Retinal pigment epithelial cell (primary cell): ENCODE measurements around the gene ARMCX2.

Source experiments
- DNase-seq: peaks from one replicate; pipeline ENCODE4 v3.0.0-alpha.2; 2010; ENCODE audit warnings: low read depth
- H3K4me3 ChIP-seq: 2 replicates; pipeline ENCODE4 v1.5.1; 2011; ENCODE audit warnings: mild to moderate bottlenecking, low read length, control low read depth, moderate library complexity
- TF ChIP-seq, protein P1 (sequence below): conservative IDR thresholded peaks from 2 replicates; pipeline ENCODE4 v1.5.1; 2011; ENCODE audit warnings: low read depth, low read length, control low read depth, inconsistent platforms

The ARMCX2 gene

GRCh38 chrX:101682723-101683122 is 23.1 kb upstream of the ARMCX2 start:
- H3K4me3 ChIP-seq: no peak overlapping the region
- DNase-seq: no peak
- TF ChIP-seq, protein P1, sequence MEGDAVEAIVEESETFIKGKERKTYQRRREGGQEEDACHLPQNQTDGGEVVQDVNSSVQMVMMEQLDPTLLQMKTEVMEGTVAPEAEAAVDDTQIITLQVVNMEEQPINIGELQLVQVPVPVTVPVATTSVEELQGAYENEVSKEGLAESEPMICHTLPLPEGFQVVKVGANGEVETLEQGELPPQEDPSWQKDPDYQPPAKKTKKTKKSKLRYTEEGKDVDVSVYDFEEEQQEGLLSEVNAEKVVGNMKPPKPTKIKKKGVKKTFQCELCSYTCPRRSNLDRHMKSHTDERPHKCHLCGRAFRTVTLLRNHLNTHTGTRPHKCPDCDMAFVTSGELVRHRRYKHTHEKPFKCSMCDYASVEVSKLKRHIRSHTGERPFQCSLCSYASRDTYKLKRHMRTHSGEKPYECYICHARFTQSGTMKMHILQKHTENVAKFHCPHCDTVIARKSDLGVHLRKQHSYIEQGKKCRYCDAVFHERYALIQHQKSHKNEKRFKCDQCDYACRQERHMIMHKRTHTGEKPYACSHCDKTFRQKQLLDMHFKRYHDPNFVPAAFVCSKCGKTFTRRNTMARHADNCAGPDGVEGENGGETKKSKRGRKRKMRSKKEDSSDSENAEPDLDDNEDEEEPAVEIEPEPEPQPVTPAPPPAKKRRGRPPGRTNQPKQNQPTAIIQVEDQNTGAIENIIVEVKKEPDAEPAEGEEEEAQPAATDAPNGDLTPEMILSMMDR: no peak

DNA sequence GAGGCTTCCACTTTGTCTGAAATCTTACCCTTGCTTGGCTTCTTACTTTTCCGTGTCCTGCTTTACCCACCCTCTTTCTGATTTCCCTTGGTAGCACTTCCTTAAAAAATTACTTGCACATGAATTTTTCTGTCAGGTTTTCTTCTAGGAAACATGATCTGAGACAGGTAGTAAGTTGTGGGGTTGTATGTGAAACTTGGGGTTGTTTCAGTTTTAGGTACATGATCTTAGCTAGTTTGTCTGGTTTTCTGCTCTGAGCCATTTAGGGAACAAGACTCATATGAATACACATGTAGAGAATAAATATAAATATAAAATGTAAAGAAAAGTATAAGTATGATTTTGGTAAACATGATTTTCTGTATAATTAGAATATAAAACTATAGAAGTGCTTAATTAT is 17.4 kb upstream of the ARMCX2 start:
- no peak overlapping the region for H3K4me3 ChIP-seq
- TF ChIP-seq, protein P1: no peak
- DNase-seq: no peak

DNA sequence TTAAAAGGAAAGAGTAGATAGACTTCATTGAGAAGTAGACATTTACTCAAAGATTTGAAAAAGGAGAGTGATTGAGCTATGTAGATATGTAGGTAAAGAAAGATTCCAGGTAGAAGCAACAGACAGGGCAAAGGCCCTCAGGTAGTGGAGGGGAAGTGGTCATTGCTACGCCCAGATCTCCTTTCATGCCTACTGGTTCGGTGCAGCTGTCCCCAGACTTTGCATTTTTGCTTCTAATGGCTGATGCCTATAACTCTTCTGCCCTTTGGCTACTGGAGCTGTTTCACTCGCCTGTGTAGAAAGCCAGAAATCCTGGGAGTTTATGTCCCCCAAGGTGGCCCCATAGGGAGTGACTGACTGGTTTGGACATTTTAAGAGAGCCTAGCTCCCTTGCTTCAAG is 16.9 kb upstream of the ARMCX2 start:
- TF ChIP-seq, protein P1: no peak
- no peak for DNase-seq
- no peak overlapping the region for H3K4me3 ChIP-seq

- DNase-seq: no peak
- H3K4me3 ChIP-seq: no peak overlapping the region
- TF ChIP-seq, protein P1: no peak
These were observed 8.5 kb upstream of the ARMCX2 start for GRCh38 chrX:101668143-101668542.

- TF ChIP-seq, protein P1: no peak
- DNase-seq: no peak
- H3K4me3 ChIP-seq: peak overlapping the region; percentile 75
These were observed 774 bp downstream of the ARMCX2 start for GRCh38 chrX:101658661-101659491.

GRCh38 chrX:101657495-101657894 is 2.2 kb downstream of the ARMCX2 start:
- H3K4me3 ChIP-seq: no peak overlapping the region
- DNase-seq: no peak
- TF ChIP-seq, protein P1: no peak

- DNase-seq: no peak
- TF ChIP-seq, protein P1: no peak
- no peak overlapping the region for H3K4me3 ChIP-seq
These were observed 2.8 kb downstream of the ARMCX2 start for GRCh38 chrX:101656817-101657216.
